H1 (cell line): ENCODE results near the gene BARX1. TPM values are rescaled to one million over a fixed set of nuclear protein-coding genes. Genes with fewer than 3 reads are reported as not detected.
A peak's percentile ranks its signal among the peaks of the same experiment; 100 is the strongest.

Source experiments
- BACH1 ChIP-seq: IDR thresholded peaks from 2 replicates; pipeline ENCODE4 v1.6.1; 2012; ENCODE audit warnings: low read length, improper control_type of control experiment
- BRCA1 ChIP-seq: IDR thresholded peaks from 2 replicates; pipeline ENCODE4 v1.6.1; 2012; ENCODE audit warnings: low read depth, low read length, improper control_type of control experiment
- CBX5 ChIP-seq: fragments of 300-800, 300-1000 bp; sonication (generic); IDR thresholded peaks from 2 replicates; pipeline ENCODE4 v1.7.1; 2016; ENCODE audit warnings: antibody characterized with exemption, low read length, low read depth
- CBX8 ChIP-seq: fragments of 300-800, 300-1000 bp; sonication (generic); IDR thresholded peaks from 2 replicates; pipeline ENCODE4 v1.7.1; 2016; ENCODE audit warnings: low read depth, low read length, borderline replicate concordance
- CEBPB ChIP-seq: IDR thresholded peaks from 2 replicates; pipeline ENCODE4 v1.6.1; 2012; ENCODE audit warnings: low read depth, low read length
- CHD2 ChIP-seq: IDR thresholded peaks from 2 replicates; pipeline ENCODE4 v1.6.1; 2012; ENCODE audit warnings: low read length, improper control_type of control experiment
- CREB1 ChIP-seq: IDR thresholded peaks from 2 replicates; pipeline ENCODE4 v1.6.1; 2012; ENCODE audit warnings: inconsistent platforms
- CTBP2 ChIP-seq: IDR thresholded peaks from 2 replicates; pipeline ENCODE4 v1.7.0; 2011; ENCODE audit warnings: borderline replicate concordance, mild to moderate bottlenecking, moderate library complexity, mixed read lengths, low read length; ENCODE audit not compliant: insufficient read depth, insufficient read length
- EP300 ChIP-seq, 2 experiments: IDR thresholded peaks; 1 replicate in 1 of 2; 2 replicates in 1 of 2; pipeline ENCODE4 v1.6.1; 2011 to 2012; ENCODE audit warnings: low read depth in 2 of 2, low read length in 2 of 2, mild to moderate bottlenecking in 2 of 2, borderline replicate concordance in 1 of 2, inconsistent platforms in 1 of 2, moderate library complexity in 1 of 2
- EZH2 ChIP-seq: fragments of 200-600 bp; sonication (generic); IDR thresholded peaks from 2 replicates; pipeline ENCODE4 v1.7.1; 2012; ENCODE audit warnings: low read depth, mild to moderate bottlenecking, moderate library complexity, low read length, inconsistent platforms; ENCODE audit not compliant: severe bottlenecking
- FOSL1 ChIP-seq: IDR thresholded peaks from 2 replicates; pipeline ENCODE4 v1.6.1; 2011; ENCODE audit warnings: mild to moderate bottlenecking, low read depth, low read length, moderate library complexity; ENCODE audit not compliant: insufficient read depth
- JUND ChIP-seq: IDR thresholded peaks from 2 replicates; pipeline ENCODE4 v1.6.1; 2011; ENCODE audit warnings: mild to moderate bottlenecking, improper control_type of control experiment, low read length
- NANOG ChIP-seq: IDR thresholded peaks from 2 replicates; pipeline ENCODE4 v1.6.1; 2011; ENCODE audit warnings: low read length, low read depth, mild to moderate bottlenecking, inconsistent platforms; ENCODE audit not compliant: insufficient read depth, poor library complexity, severe bottlenecking
- RFX5 ChIP-seq: IDR thresholded peaks from 2 replicates; pipeline ENCODE4 v1.6.1; 2011; ENCODE audit warnings: low read depth, low read length, improper control_type of control experiment, borderline replicate concordance
- RXRA ChIP-seq: IDR thresholded peaks from 2 replicates; pipeline ENCODE4 v1.6.1; 2011; ENCODE audit warnings: low read depth, mild to moderate bottlenecking, low read length, moderate library complexity; ENCODE audit not compliant: insufficient read depth
- SIRT6 ChIP-seq: IDR thresholded peaks from one replicate; pipeline ENCODE4 v1.7.1; 2012; ENCODE audit warnings: low read length, inconsistent platforms
- SP2 ChIP-seq: IDR thresholded peaks from 2 replicates; pipeline ENCODE4 v1.6.1; 2012; ENCODE audit warnings: mild to moderate bottlenecking, low read length, inconsistent platforms
- SRF ChIP-seq: IDR thresholded peaks from 2 replicates; pipeline ENCODE4 v1.6.1; 2011; ENCODE audit warnings: mild to moderate bottlenecking, low read depth, low read length, moderate library complexity
- SUZ12 ChIP-seq: fragments of 200-600 bp; sonication (generic); IDR thresholded peaks from 2 replicates; pipeline ENCODE4 v1.6.1; 2012; ENCODE audit warnings: mild to moderate bottlenecking, inconsistent platforms, low read length, moderate library complexity, mixed read lengths
- TAF7 ChIP-seq: optimal IDR thresholded peaks from 2 replicates; pipeline ENCODE3; 2011; ENCODE audit warnings: low read depth, mild to moderate bottlenecking, inconsistent platforms, low read length, moderate library complexity, borderline replicate concordance
- TBP ChIP-seq: IDR thresholded peaks from 2 replicates; pipeline ENCODE4 v1.6.1; 2011; ENCODE audit warnings: low read depth, low read length, improper control_type of control experiment
- polyA plus RNA-seq, 7 experiments: library from polyadenylated mRNA; depleted of rRNA in 3 of 7; stranded (reverse) in 5 of 7; unstranded in 2 of 7; fragments of >200 nt in 5 of 7; fragments of 200-250 nt in 2 of 7; gene quantifications; 1 replicate in 5 of 7; 2 replicates in 1 of 7; 4 replicates in 1 of 7; pipeline versions ENCODE4 v1.2.1 to v1.2.3, GENCODE V29; 2011 to 2013; ENCODE audit warnings: missing spikeins in 2 of 7, mixed read lengths in 2 of 7
- total RNA-seq: library from RNA; stranded (reverse); fragmentation: NEBNext Ultra II Directional; extraction: Animal tissue kit (Norgen Biotek cat#: 25700); gene quantifications from 2 replicates; pipeline ENCODE4 v1.2.1, GENCODE V29; 2021
- TF ChIP-seq, protein P1 (sequence below): IDR thresholded peaks from 2 replicates; pipeline ENCODE4 v1.6.1; 2011; ENCODE audit warnings: low read length, improper control_type of control experiment

BARX1 gene
- total and polyA plus RNA-seq, 2 of the 8 experiments (the other 6 are each of a cell fraction or from before 2014, with no cell fraction given) = 0.79 to 2.6 TPM

DNA sequence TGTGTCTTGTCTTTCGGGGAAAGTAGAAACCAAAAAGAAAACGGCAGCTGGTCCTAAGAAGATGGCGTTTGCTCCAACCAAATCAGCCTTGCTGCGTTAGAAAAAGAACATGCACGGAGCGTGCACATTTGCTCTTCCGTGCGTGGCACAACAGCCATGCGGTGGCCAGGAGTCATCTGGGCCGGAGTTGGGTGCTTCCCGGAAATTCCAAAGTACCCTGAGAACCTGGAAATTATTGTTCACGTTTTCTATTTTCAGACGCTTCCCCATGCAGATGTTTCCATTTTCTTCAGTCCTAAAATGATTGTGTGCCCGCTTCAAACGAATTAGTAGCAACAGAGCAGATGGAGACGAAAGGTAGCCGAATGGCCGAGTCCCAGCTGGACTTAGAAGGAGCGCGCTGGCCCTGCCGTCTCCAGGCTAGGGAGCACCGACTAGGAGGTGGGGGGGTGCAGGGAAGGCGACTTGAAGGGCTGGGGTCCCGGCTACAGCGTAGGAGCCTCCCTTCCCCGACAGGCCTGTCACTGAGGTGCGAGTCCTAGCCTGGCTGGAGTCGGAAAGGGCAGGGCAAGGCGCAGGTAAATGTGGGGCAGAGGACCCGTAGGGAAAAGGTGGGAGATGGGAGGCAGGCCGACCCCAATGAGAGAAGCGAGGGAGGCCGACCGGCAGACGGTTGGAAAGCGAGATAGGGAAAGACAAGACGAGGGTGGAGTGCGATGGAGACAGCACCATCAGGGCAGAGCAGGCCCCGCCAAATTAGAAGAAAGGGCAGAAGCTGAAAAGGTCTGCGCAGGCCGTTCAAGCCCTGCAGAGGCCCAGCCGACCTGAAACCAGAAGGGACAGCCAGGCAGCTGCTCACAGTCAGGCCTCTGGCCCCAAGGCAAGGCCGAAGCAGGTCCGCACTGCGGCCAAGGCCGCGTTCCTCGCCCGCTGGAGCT is 1.4 kb downstream of the BARX1 start (continued):
- TF ChIP-seq RXRA (no peak), CBX5 (no peak), BRCA1 (no peak), JUND (no peak), EZH2 (peak; percentile 97), TBP (no peak), FOSL1 (no peak), EP300 (IDR thresholded peaks at IDR 0.05; ENCODE audit: borderline replicate concordance in 1 of 2, low read depth in 2 of 2, low read length in 2 of 2) (no peak), SP2 (no peak), SRF (no peak), CREB1 (no peak), RFX5 (no peak), TAF7 (no peak), CHD2 (no peak), SUZ12 (peak; percentile 95), BACH1 (no peak), CTBP2 (peak; percentile 70), CEBPB (no peak), CBX8 (peak; percentile 100), NANOG (no peak), SIRT6 (no peak)
- TF ChIP-seq, protein P1, sequence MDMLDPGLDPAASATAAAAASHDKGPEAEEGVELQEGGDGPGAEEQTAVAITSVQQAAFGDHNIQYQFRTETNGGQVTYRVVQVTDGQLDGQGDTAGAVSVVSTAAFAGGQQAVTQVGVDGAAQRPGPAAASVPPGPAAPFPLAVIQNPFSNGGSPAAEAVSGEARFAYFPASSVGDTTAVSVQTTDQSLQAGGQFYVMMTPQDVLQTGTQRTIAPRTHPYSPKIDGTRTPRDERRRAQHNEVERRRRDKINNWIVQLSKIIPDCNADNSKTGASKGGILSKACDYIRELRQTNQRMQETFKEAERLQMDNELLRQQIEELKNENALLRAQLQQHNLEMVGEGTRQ = no peak
